Cardiac muscle cell (in vitro differentiated cells and primary cell): ENCODE results near the gene BASP1. TPM values are rescaled to one million over a fixed set of nuclear protein-coding genes. Genes with fewer than 3 reads are reported as not detected.
A peak's percentile ranks its signal among the peaks of the same experiment; 100 is the strongest.

Source experiments
- DNase-seq, 2 donors: peaks; one replicate each; pipeline versions ENCODE4 v3.0.0 to v3.0.0-alpha.2; 2010 to 2017; ENCODE audit warnings: low read depth in 1 of 2, low spot score in 1 of 2
- H3K27ac ChIP-seq: fragments of 200-600 bp; sonication (generic); 2 replicates; pipeline ENCODE4 v1.5.1; 2016
- H3K27me3 ChIP-seq: fragments of 200-600 bp; sonication (generic); 2 replicates; pipeline ENCODE4 v1.6.0; 2016; ENCODE audit warnings: control low read depth
- H3K36me3 ChIP-seq: fragments of 200-600 bp; sonication (generic); 2 replicates; pipeline ENCODE4 v1.5.1; 2016; ENCODE audit warnings: control low read depth
- H3K4me1 ChIP-seq: fragments of 200-600 bp; sonication (generic); 2 replicates; pipeline ENCODE4 v1.8.1; 2017; ENCODE audit warnings: low read depth, mild to moderate bottlenecking, mixed run types
- H3K4me3 ChIP-seq: fragments of 200-600 bp; sonication (generic); 2 replicates; pipeline ENCODE4 v1.5.1; 2016; ENCODE audit warnings: mild to moderate bottlenecking
- H3K9me3 ChIP-seq: fragments of 200-600 bp; sonication (generic); 2 replicates; pipeline ENCODE4 v1.5.1; 2017; ENCODE audit warnings: low read depth, mild to moderate bottlenecking, control low read depth
- polyA plus RNA-seq: library from polyadenylated mRNA; unstranded; fragments of >200 nt; fragmentation: Nextera tagmentation; extraction: Ambion mirVana; gene quantifications from 2 replicates; pipeline ENCODE4 v1.2.1, GENCODE V29; 2016
- total RNA-seq: library from RNA; depleted of rRNA; stranded (reverse); fragments of >200 nt; gene quantifications from 2 replicates; pipeline ENCODE4 v1.2.3, GENCODE V29; 2016
- TF ChIP-seq, protein P1 (sequence below): IDR thresholded peaks from 2 replicates; pipeline ENCODE4 v1.5.1; 2012; ENCODE audit warnings: low read depth, mild to moderate bottlenecking, low read length

The BASP1 gene
- total and polyA plus RNA-seq, 2 experiments from 2014 or later, result 91.2 to 129 TPM

DNA sequence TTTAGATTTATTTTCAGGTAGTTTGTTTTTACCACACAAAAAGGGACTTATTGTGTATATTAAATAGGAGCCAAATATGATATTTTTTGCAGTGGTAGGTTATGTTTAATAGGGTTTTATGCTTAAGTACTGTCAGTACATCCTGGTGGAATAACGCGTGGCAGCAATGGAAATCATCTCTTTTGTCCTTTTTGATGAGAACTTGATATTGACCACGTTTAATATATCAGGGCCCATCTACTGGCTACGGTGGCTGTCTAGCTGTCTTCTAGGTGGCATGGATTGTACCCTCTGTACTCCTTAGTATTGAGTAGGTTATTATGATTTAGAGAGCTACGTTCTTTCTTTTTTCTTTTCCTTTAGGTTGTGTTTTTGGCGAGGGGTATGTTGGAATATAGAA, 2.6 kb downstream of the BASP1 start:
- Histone ChIP-seq H3K4me1 (peaks cover 25% of the 10 kb centered on the region), H3K27me3 (no peaks in the 10 kb centered on the region), H3K36me3 (no peaks in the 10 kb centered on the region), H3K9me3 (no peaks in the 10 kb centered on the region), H3K27ac (no peak overlapping the region), H3K4me3 (no peak overlapping the region)
- TF ChIP-seq, protein P1, sequence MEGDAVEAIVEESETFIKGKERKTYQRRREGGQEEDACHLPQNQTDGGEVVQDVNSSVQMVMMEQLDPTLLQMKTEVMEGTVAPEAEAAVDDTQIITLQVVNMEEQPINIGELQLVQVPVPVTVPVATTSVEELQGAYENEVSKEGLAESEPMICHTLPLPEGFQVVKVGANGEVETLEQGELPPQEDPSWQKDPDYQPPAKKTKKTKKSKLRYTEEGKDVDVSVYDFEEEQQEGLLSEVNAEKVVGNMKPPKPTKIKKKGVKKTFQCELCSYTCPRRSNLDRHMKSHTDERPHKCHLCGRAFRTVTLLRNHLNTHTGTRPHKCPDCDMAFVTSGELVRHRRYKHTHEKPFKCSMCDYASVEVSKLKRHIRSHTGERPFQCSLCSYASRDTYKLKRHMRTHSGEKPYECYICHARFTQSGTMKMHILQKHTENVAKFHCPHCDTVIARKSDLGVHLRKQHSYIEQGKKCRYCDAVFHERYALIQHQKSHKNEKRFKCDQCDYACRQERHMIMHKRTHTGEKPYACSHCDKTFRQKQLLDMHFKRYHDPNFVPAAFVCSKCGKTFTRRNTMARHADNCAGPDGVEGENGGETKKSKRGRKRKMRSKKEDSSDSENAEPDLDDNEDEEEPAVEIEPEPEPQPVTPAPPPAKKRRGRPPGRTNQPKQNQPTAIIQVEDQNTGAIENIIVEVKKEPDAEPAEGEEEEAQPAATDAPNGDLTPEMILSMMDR, result no peak
- DNase-seq, result no peak

DNA sequence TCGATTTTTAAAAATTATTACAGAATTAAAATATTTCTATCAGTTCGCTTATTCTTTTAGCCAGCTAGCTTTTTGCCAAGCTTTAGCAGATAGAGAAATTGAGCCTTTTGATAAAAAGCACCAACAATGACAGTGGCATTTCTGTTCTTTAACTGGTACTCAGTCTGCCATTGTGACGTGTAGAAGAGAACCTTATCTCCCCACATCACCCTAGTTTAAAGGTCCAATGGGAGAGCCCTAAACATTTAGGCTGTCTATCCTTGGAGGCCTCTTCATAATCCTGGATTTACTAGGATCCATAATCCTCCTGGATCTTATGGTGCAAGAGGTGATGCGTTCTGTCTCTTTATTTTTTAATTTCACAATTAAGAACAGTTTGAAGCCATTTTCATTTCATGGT, 3.0 kb downstream of the BASP1 start:
- Histone ChIP-seq H3K4me3 (no peak overlapping the region), H3K27me3 (no peaks in the 10 kb centered on the region), H3K27ac (no peak overlapping the region), H3K4me1 (peaks cover 25% of the 10 kb centered on the region), H3K9me3 (no peaks in the 10 kb centered on the region), H3K36me3 (no peaks in the 10 kb centered on the region)
- TF ChIP-seq, protein P1, result no peak
- DNase-seq, result no peak

DNA sequence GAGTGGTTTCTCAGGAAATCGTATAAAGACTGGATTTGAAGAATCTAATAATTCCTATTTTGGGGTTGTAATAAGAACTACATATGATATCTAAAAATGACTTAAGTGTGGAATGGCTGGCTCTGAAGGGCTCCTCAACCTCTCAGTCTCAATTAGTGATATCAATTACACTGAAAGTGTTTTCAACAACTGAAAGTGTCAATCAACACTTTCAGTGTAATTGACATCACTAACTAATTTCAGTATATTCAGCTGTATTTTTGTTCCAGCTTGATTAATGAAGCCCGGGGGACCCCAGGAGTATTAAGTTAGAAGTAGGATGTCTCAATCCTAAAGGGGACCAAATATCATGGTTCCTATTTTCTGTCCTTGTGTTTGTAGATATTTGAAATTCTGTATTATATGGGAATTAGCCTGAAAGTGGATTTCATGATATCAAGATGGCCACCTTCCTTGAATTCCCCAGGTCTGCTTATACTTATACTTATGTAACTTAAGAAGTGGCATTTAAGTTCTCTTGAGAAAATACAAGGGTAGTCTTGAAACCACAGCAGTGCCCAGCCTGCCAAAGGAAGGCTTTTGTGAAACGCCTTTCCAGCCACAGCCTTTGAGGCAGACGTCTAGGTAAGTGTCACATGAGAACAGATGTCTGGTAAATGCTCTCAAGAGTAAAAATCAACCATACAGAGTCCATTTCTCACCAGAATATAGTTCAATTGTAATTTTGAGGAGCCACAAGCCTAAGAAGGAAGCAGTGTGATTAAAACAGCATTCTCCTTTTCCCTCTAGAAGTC, 4.6 kb downstream of the BASP1 start:
- H3K4me1 ChIP-seq, result peaks cover 25% of the 10 kb centered on the region
- peak; percentile 20 to 35 for DNase-seq
- no peaks in the 10 kb centered on the region for H3K36me3 ChIP-seq
- peak overlapping the region; percentile 25 for H3K27ac ChIP-seq
- TF ChIP-seq, protein P1, result no peak
- no peak overlapping the region for H3K4me3 ChIP-seq
- H3K9me3 ChIP-seq, result no peaks in the 10 kb centered on the region
- H3K27me3 ChIP-seq, result no peaks in the 10 kb centered on the region

GRCh38 chr5:17222664-17223063, 5.2 kb downstream of the BASP1 start:
- DNase-seq, result peak; percentile 28 to 34
- H3K4me3 ChIP-seq, result no peak overlapping the region
- H3K4me1 ChIP-seq, result peaks cover 25% of the 10 kb centered on the region
- H3K27ac ChIP-seq, result peak overlapping the region; percentile 25
- TF ChIP-seq, protein P1, result no peak
- H3K9me3 ChIP-seq, result no peaks in the 10 kb centered on the region
- H3K27me3 ChIP-seq, result no peaks in the 10 kb centered on the region
- no peaks in the 10 kb centered on the region for H3K36me3 ChIP-seq

- TF ChIP-seq, protein P1, result no peak
- Histone ChIP-seq H3K9me3 (no peaks in the 10 kb centered on the region), H3K27ac (no peak overlapping the region), H3K36me3 (no peaks in the 10 kb centered on the region), H3K4me1 (peaks cover 25% of the 10 kb centered on the region), H3K4me3 (no peak overlapping the region), H3K27me3 (no peaks in the 10 kb centered on the region)
- no peak for DNase-seq
These were observed 6.1 kb downstream of the BASP1 start for GRCh38 chr5:17223367-17224185.
